NCI-H2171 treated with DMSO at 0.1 percent for 48 hours (cell line): ENCODE data around the gene GTPBP3.

Source experiments
- DNase-seq: peaks from one replicate; lab custom pipeline; 2025; lab: John Stamatoyannopoulos, UW

The GTPBP3 gene

GRCh38 chr19:17309198-17309964, 28.0 kb upstream of the GTPBP3 start, which contains the start of gene DDA1:
Gene DDA1, plus strand, starts transcription at chr19:17309563. Its CDS starts 92 bp downstream, at chr19:17309655.
- DNase-seq: peak; percentile 99

GRCh38 chr19:17309965-17310461, 27.3 kb upstream of the GTPBP3 start:
- no peak for DNase-seq

- DNase-seq: no peak
These were observed 25.7 kb upstream of the GTPBP3 start for GRCh38 chr19:17311455-17312188.

- DNase-seq: no peak
These were observed 24.9 kb upstream of the GTPBP3 start for GRCh38 chr19:17312189-17313113.

- no peak for DNase-seq
These were observed 23.3 kb upstream of the GTPBP3 start for GRCh38 chr19:17314007-17314593.

- no peak for DNase-seq
These were observed 18.4 kb upstream of the GTPBP3 start for GRCh38 chr19:17318966-17319365.

- DNase-seq: no peak
These were observed 17.7 kb upstream of the GTPBP3 start for GRCh38 chr19:17319473-17320238.

- no peak for DNase-seq
These were observed 16.9 kb upstream of the GTPBP3 start for GRCh38 chr19:17320435-17320834.

- DNase-seq: no peak
These were observed 15.5 kb upstream of the GTPBP3 start for GRCh38 chr19:17321655-17322489.

GRCh38 chr19:17322854-17323253, 14.5 kb upstream of the GTPBP3 start:
- no peak for DNase-seq

- no peak for DNase-seq
These were observed 13.9 kb upstream of the GTPBP3 start for GRCh38 chr19:17323300-17323963.

- DNase-seq: no peak
These were observed 13.4 kb upstream of the GTPBP3 start for GRCh38 chr19:17323964-17324332.

GRCh38 chr19:17324357-17325114, 12.8 kb upstream of the GTPBP3 start:
- no peak for DNase-seq

- no peak for DNase-seq
These were observed 12.2 kb upstream of the GTPBP3 start for GRCh38 chr19:17325133-17325532.

GRCh38 chr19:17325881-17326594, 11.3 kb upstream of the GTPBP3 start:
- DNase-seq: no peak

GRCh38 chr19:17326595-17326966, 10.8 kb upstream of the GTPBP3 start:
- no peak for DNase-seq

- DNase-seq: no peak
These were observed 10.2 kb upstream of the GTPBP3 start for GRCh38 chr19:17327068-17327653.
